GM12874 (cell line): ENCODE measurements around the gene CENPM.

ENCODE experiments used
- CTCF ChIP-seq: IDR thresholded peaks from 2 replicates; pipeline ENCODE4 v1.5.1; 2011; ENCODE audit warnings: low read depth, mild to moderate bottlenecking, control low read depth, low read length, moderate library complexity; ENCODE audit not compliant: insufficient read depth

The CENPM gene

GRCh38 chr22:41946629-41947423 lies at the start of gene CENPM:
TSS of gene CENPM (minus strand) at chr22:41947152. CDS start at chr22:41947076, 76 bp downstream.
- no peak for TF ChIP-seq CTCF

- TF ChIP-seq CTCF: no peak
These were observed 48.3 kb upstream of the CENPM start for GRCh38 chr22:41995211-41995610.

GRCh38 chr22:41992496-41992895 lies 45.5 kb upstream of the CENPM start:
- no peak for TF ChIP-seq CTCF

- no peak for TF ChIP-seq CTCF
These were observed 44.2 kb upstream of the CENPM start for GRCh38 chr22:41991111-41991510.

GRCh38 chr22:41989246-41989645 lies 42.3 kb upstream of the CENPM start:
- TF ChIP-seq CTCF: no peak

- TF ChIP-seq CTCF: no peak
These were observed 40.3 kb upstream of the CENPM start for GRCh38 chr22:41987276-41987675.

GRCh38 chr22:41983513-41984405 lies 36.8 kb upstream of the CENPM start:
- TF ChIP-seq CTCF: no peak
